Activated CD4-positive, CD25-positive, alpha-beta regulatory T cell treated with anti-CD3 and anti-CD28 coated beads, Interleukin-2, amount 50 U/mL, for 72 hours (primary cell): ENCODE data around the gene USP34.

Experiments used
- DNase-seq: peaks from one replicate; pipeline ENCODE4 v3.0.0; 2021

Gene USP34

GRCh38 chr2:61371027-61371426 is 99.9 kb downstream of the USP34 start:
- no peak for DNase-seq

GRCh38 chr2:61368687-61369665 is 101.9 kb downstream of the USP34 start:
- DNase-seq: no peak

- no peak for DNase-seq
Observed at GRCh38 chr2:61367177-61367576, 103.7 kb downstream of the USP34 start.

GRCh38 chr2:61363580-61363979 is 107.3 kb downstream of the USP34 start:
- no peak for DNase-seq

DNA sequence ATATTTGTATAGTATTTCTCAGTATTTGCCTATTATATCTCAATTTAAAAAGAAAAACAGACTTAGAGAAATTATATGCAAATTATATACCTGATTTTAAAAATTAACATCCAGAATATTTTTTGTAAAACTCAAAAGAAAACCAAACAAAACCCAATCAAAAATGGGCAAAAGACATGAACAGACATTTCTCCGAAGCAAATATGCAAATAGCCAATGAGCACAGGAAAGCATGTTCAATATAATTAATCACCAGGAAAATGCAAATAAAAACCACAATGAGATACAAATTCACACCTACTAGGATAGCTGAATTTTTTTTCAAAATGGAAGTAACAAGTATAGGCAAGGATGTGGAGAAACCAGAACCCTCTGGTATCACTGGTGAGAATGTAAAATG is 108.0 kb downstream of the USP34 start:
- no peak for DNase-seq

DNA sequence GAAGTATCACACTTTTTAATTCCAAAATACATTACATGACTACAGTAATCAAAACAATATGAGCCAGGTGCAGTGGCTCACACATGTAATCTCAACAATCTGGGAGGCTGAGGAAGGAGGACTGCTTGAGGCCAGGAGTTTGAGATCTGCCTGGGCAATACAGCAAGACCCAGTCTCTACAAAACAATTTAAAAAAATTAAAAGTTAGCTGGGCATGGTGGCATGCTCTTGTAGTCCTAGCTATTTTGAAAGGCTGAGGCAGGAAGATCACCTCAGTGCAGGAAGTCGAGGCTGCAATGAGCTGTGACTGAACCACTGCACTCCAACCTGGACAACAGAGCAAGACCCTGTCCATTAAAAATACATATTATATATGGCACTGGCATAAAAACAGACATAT is 109.8 kb downstream of the USP34 start:
- no peak for DNase-seq

DNA sequence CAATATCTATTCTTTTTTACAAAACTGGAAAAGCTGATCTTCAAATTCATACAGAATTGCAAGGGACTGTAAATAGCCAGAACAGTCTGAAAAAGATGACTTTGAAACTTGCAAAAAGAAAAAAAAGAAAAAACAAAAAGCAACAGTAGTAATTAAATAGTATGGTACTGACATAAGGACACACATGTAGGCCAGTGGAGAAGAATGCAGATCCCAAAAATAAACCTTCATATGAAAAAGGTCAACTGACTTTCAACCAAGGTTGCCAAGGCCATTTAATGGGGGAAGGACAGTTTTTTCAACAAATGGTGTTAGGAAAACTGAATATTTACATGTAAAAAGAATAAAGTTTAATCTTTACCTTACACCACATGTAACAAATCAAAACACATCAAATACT is 111.8 kb downstream of the USP34 start:
- DNase-seq: no peak

DNA sequence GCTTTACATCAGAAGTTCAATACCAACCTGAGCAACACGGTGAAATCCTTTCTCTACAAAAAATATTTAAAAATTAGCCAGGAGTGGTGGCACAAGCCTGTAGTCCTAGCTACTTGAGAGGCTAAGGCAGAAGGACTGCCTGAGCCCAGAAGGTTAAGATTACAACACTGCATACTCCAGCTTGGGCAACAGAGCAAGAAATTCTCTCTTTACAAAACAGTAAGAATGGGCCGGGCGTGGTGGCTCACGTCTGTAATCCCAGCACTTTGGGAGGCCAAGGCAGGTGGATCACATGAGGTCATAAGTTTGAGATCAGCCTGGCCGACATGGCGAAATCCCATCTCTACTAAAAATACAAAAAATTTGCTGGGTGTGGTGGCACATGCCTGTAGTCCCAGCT is 113.2 kb downstream of the USP34 start:
- DNase-seq: no peak

DNA sequence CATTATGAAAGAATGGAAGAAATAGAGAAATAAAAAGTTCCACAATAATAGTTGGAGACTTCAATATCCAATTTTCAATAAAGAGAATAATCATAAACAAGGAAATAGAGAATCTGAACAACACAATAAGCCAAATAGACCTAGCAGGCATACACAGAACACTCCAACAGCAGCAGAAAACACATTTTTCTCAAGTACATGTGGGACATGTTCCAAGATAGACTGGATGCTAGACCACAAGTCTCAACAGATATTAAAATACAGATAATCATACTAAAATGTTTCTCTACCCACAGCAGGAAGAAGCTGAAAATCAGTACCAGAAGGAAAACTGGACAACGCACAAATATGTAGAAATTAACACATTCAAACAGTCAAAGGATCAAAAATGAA is 113.9 kb downstream of the USP34 start:
- no peak for DNase-seq

DNA sequence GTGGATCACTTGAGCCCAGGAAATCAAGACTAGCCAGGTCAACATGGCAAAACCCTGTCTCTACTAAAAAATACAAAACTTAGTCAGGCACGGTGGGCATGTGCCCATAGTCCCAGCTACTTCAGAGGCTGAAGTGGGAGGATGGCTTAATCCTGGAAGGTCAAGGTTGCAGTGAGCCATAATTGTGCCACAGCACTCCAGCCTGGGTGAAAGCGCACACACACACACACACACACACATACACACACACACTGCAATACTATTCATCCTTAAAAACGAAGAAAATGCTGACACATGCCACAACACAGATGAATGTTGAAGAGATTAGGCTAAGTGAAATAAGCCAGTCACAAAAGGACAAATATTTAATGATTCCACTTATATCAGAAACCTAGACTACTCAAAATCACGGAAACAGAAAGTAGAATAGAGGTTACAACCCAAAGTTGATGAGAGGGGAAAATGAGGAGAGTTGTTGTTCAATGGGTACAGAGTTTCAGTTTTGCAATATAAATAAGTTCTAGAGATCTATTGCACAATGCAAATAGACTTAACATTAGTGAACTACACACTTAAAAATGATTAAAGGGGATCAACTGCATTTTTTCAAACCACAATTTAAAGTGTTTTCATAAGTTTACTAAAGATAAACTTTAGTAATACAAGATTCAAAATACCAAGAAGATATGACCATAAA is 114.5 kb downstream of the USP34 start:
- DNase-seq: no peak

- DNase-seq: no peak
Observed at GRCh38 chr2:61354543-61355197, 116.2 kb downstream of the USP34 start.

GRCh38 chr2:61353909-61354308 is 117.0 kb downstream of the USP34 start:
- no peak for DNase-seq

DNA sequence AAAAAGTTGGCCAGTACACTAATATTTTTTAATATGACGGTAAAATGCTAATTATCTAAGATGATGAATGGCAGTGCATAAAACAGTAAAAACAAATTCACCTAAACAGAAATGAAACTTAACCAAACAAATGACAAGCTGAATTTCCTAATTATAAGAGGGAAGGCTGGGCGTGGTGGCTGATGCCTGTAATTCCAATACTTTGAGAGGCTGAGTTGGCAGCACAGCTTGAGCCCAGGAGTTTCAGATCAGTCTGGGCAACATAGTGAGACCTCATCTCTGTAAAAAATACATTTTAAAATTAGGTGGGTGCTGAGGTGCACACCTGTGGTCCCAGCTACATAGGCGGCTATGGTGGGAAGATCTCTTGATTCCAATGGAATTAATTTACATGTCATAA is 120.1 kb downstream of the USP34 start:
- no peak for DNase-seq

DNA sequence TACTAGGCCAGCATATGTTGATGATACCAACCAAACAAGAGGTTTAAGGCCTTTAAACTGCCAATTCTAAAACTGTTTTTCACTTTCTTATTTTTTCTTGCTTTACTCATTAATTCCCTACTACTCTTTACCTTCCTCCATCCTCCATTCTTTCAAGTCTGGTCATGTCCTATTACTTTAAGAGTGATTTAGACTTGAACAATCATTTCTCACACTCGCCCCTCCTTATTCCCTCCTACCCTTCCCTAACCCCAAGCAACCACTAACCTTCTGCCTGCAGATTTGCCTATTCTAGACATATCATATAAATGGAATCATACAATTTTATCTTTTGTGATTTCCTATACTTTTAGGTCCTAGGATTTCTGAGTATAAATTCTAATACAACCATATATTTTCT is 127.7 kb downstream of the USP34 start:
- DNase-seq: no peak

DNA sequence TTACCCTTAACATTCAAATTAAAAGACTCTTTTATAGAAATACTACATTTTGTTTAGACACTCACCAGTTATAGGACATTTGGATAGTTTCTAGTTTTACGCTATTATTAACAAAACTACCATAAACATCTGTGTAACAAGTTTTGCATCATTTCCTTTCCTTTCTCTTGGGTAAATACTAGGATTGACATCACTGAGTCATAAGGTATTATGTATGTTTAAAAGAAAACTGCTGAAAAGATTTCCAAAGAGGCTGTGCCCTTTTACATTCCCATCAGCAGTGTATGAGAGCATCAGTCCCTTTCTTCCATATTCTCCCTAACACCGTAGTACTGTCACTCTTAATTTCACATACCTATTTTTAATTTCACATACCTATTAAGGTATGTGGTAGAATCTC is 130.6 kb downstream of the USP34 start:
- DNase-seq: no peak

GRCh38 chr2:61338447-61338846 is 132.4 kb downstream of the USP34 start:
- no peak for DNase-seq

GRCh38 chr2:61335187-61335586 is 135.7 kb downstream of the USP34 start:
- DNase-seq: no peak

GRCh38 chr2:61334466-61334865 is 136.4 kb downstream of the USP34 start:
- DNase-seq: no peak

DNA sequence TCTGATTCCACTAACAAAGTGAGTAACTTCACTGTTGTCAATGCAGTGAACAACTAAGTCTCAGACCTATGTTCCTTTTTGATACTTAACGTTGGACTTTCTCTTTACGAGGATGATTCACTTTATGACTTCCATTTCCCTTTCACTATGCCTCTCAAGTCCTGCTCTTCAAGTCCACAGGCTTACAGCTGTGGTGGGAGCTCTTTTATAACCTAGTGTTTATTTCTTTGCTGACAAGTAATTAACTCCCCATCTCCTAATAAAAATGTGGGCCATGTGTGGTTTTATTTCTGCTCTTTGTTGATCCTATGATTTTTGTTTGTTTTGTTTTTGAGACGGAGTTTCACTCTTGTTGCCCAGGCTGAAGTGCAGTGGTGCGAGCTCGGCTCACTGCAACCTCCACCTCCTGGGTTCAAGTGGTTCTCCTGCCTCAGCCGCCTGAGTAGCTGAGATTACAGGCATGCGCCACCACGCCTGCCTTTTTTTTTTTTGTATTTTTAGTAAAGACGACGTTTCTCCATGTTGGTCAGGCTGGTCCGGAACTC is 142.1 kb downstream of the USP34 start:
- no peak for DNase-seq

- DNase-seq: no peak
Observed at GRCh38 chr2:61327173-61327572, 143.7 kb downstream of the USP34 start.

GRCh38 chr2:61326423-61326822 is 144.5 kb downstream of the USP34 start:
- no peak for DNase-seq

- no peak for DNase-seq
Observed at GRCh38 chr2:61320181-61320580, 150.7 kb downstream of the USP34 start.

DNA sequence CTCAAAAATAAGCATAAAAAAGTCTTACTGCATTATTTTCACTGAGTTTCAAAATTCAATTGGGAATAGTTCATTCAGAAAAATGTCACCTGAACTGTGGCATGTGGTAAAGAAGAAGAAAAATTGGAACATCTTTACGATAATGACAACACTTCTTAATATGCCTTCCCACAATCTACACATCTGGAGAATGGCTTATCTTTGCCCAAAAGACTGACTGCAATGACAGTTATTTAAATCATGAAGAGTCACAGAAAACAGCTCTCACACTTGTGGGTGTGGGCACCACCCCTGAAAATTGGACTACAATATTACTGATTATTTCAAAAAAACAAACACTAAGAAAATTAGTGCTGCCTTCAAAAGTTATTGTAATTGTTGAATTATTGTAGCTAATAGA is 152.3 kb downstream of the USP34 start:
- no peak for DNase-seq
